Measurements from ENCODE around the gene JAM3. TPM values are rescaled to one million over a fixed set of nuclear protein-coding genes. Genes with fewer than 3 reads are reported as not detected.

The JAM3 gene
- total and polyA plus RNA-seq, 10 of the 15 experiments (the other 5 are each of a cell fraction or from before 2014, with no cell fraction given), result 0.04 to 1.1 (median 0.32) TPM; not detected in 1

GRCh38 chr11:134028368-134028920 is 40.4 kb upstream of the JAM3 start (continued):
- no peak for TF ChIP-seq CUX1 (IDR thresholded peaks at IDR 0.05; ENCODE audit: insufficient replicate concordance, low read depth, low read length)
- no peak for TF ChIP-seq NBN (IDR thresholded peaks at IDR 0.05)
- TF ChIP-seq HDAC2 (IDR thresholded peaks at IDR 0.05), result no peak
- TF ChIP-seq CBX5 (IDR thresholded peaks at IDR 0.05; ENCODE audit: low read depth), result no peak
- no peak for TF ChIP-seq BMI1 (IDR thresholded peaks at IDR 0.05; ENCODE audit: borderline replicate concordance)
- no peak for TF ChIP-seq CREB1 (IDR thresholded peaks at IDR 0.05; ENCODE audit: low read depth)
- no peak for TF ChIP-seq BCLAF1 (IDR thresholded peaks at IDR 0.05)

Measured in GM12878 (cell line).